H1 (cell line): ENCODE data around the gene GSTM3. TPM values are rescaled to one million over a fixed set of nuclear protein-coding genes. Genes with fewer than 3 reads are reported as not detected.

Experiments used
- ASH2L ChIP-seq: fragments of 200-600, 300-600 bp; sonication (generic); IDR thresholded peaks from one replicate; pipeline ENCODE4 v1.7.1; 2017; ENCODE audit warnings: low read length
- CEBPB ChIP-seq: IDR thresholded peaks from 2 replicates; pipeline ENCODE4 v1.6.1; 2012; ENCODE audit warnings: low read depth, low read length
- HDAC6 ChIP-seq: IDR thresholded peaks from one replicate; pipeline ENCODE4 v1.7.1; 2012; ENCODE audit warnings: low read depth, mild to moderate bottlenecking, inconsistent platforms, low read length, moderate library complexity
- KDM5A ChIP-seq: fragments of 200-600 bp; IDR thresholded peaks from 2 replicates; pipeline ENCODE4 v1.7.1; 2012; ENCODE audit warnings: mild to moderate bottlenecking, low read length, inconsistent platforms, mixed read lengths
- POU5F1 ChIP-seq: IDR thresholded peaks from 2 replicates; pipeline ENCODE4 v1.6.1; 2011; ENCODE audit warnings: low read depth, mild to moderate bottlenecking, low read length, moderate library complexity
- RFX5 ChIP-seq: IDR thresholded peaks from 2 replicates; pipeline ENCODE4 v1.6.1; 2011; ENCODE audit warnings: low read depth, low read length, improper control_type of control experiment, borderline replicate concordance
- SP4 ChIP-seq: IDR thresholded peaks from 2 replicates; pipeline ENCODE4 v1.6.1; 2012; ENCODE audit warnings: low read length, inconsistent platforms
- TCF12 ChIP-seq: IDR thresholded peaks from 2 replicates; pipeline ENCODE4 v1.6.1; 2011; ENCODE audit warnings: low read depth, mild to moderate bottlenecking, low read length
- polyA plus RNA-seq, 7 experiments: library from polyadenylated mRNA; depleted of rRNA in 3 of 7; stranded (reverse) in 5 of 7; unstranded in 2 of 7; fragments of >200 nt in 5 of 7; fragments of 200-250 nt in 2 of 7; gene quantifications; 1 replicate in 5 of 7; 2 replicates in 1 of 7; 4 replicates in 1 of 7; pipeline versions ENCODE4 v1.2.1 to v1.2.3, GENCODE V29; 2011 to 2013; ENCODE audit warnings: missing spikeins in 2 of 7, mixed read lengths in 2 of 7
- total RNA-seq: library from RNA; stranded (reverse); fragmentation: NEBNext Ultra II Directional; extraction: Animal tissue kit (Norgen Biotek cat#: 25700); gene quantifications from 2 replicates; pipeline ENCODE4 v1.2.1, GENCODE V29; 2021

Gene GSTM3
- total and polyA plus RNA-seq, 2 of the 8 experiments (the other 6 are each of a cell fraction or from before 2014, with no cell fraction given) = 2.2 to 5.1 TPM

DNA sequence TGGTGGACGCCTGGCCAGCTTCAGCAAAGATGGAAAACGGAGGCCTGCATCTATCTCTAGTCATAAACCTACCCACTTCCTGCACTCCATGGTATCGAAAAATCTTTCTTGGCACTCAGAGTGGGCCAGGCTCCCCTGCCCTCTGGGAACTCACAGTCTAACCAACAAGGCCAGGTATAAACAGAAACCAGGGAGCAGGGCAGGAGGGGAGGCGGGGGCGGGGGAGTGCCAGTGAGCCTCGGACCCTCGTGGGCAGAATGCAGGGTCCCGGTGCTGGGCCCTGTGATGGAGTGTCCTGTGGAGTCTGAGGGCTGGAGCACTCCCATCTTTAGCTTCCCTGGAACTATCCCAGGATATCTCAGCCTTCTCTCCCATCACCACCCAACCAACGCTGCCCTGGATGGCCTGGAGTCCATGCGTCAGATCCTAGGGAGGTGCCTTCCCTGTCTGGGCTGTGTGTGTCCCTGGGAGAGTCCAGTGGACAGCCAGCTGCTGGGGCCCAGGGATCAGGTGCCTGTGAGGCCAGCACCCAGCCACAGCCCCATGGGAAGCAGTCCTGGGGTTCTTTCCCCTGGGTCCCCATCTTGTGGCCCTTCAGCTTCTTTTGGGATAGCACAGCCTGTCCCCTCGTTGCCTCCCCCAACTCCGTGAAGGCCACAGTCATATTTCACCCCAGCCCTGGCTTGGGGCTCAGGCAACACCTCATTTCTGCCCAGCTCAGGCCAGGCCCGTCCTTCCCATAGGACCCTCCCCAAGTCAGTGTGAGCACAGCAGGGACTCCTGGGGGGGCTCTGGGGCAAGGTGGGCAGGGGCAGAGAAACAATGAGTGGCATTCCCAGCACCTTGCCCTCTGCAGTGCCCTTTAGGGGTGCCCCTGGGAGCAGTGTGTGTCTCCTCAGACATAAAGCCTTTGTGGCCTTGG lies 24.0 kb upstream of the GSTM3 start (continued):
- TF ChIP-seq HDAC6 (no peak), POU5F1 (no peak), KDM5A (no peak), CEBPB (no peak), ASH2L (no peak), SP4 (no peak), RFX5 (no peak), TCF12 (no peak)
